ENCODE results near the gene CD47.

Gene CD47

GRCh38 chr3:108060331-108060730, 30.5 kb downstream of the CD47 start:
- H3K4me1 ChIP-seq (ENCODE audit: control insufficient read depth, insufficient read depth, low read length) = no peaks in the 10 kb centered on the region
- no peaks in the 10 kb centered on the region for H3K9me3 ChIP-seq (replicated peaks; ENCODE audit: low read length)
- no peak overlapping the region for H3K4me3 ChIP-seq (ENCODE audit: low read length)
- H3K9ac ChIP-seq (ENCODE audit: low read depth, low read length) = no peak overlapping the region
- peaks cover 27% of the 10 kb centered on the region for H3K36me3 ChIP-seq (ENCODE audit: insufficient read depth, low read length)
- no peaks in the 10 kb centered on the region for H3K27me3 ChIP-seq (ENCODE audit: control insufficient read depth, insufficient read depth, low read length)
- H3K4me2 ChIP-seq (ENCODE audit: low read length) = no peak overlapping the region

- Histone ChIP-seq H3K4me2 (ENCODE audit: low read length) (no peak overlapping the region), H3K36me3 (ENCODE audit: insufficient read depth, low read length) (peaks cover 27% of the 10 kb centered on the region), H3K27me3 (ENCODE audit: control insufficient read depth, insufficient read depth, low read length) (no peaks in the 10 kb centered on the region), H3K4me1 (ENCODE audit: control insufficient read depth, insufficient read depth, low read length) (no peaks in the 10 kb centered on the region), H3K9ac (ENCODE audit: low read depth, low read length) (no peak overlapping the region), H3K9me3 (replicated peaks; ENCODE audit: low read length) (no peaks in the 10 kb centered on the region), H3K4me3 (ENCODE audit: low read length) (no peak overlapping the region)
Observed at GRCh38 chr3:108055931-108056330, 34.9 kb downstream of the CD47 start.

GRCh38 chr3:108054935-108055334, 35.9 kb downstream of the CD47 start:
- no peaks in the 10 kb centered on the region for H3K9me3 ChIP-seq (replicated peaks; ENCODE audit: low read length)
- H3K4me2 ChIP-seq (ENCODE audit: low read length) = no peak overlapping the region
- no peak overlapping the region for H3K9ac ChIP-seq (ENCODE audit: low read depth, low read length)
- H3K4me1 ChIP-seq (ENCODE audit: control insufficient read depth, insufficient read depth, low read length) = no peaks in the 10 kb centered on the region
- no peaks in the 10 kb centered on the region for H3K27me3 ChIP-seq (ENCODE audit: control insufficient read depth, insufficient read depth, low read length)
- H3K36me3 ChIP-seq (ENCODE audit: insufficient read depth, low read length) = peaks cover 19% of the 10 kb centered on the region
- no peak overlapping the region for H3K4me3 ChIP-seq (ENCODE audit: low read length)

GRCh38 chr3:108053483-108053882, 37.3 kb downstream of the CD47 start:
- H3K4me3 ChIP-seq (ENCODE audit: low read length) = no peak overlapping the region
- H3K4me2 ChIP-seq (ENCODE audit: low read length) = no peak overlapping the region
- H3K4me1 ChIP-seq (ENCODE audit: control insufficient read depth, insufficient read depth, low read length) = no peaks in the 10 kb centered on the region
- H3K36me3 ChIP-seq (ENCODE audit: insufficient read depth, low read length) = peaks cover 12% of the 10 kb centered on the region
- no peak overlapping the region for H3K9ac ChIP-seq (ENCODE audit: low read depth, low read length)
- no peaks in the 10 kb centered on the region for H3K27me3 ChIP-seq (ENCODE audit: control insufficient read depth, insufficient read depth, low read length)
- no peaks in the 10 kb centered on the region for H3K9me3 ChIP-seq (replicated peaks; ENCODE audit: low read length)

- no peaks in the 10 kb centered on the region for H3K27me3 ChIP-seq (ENCODE audit: control insufficient read depth, insufficient read depth, low read length)
- no peaks in the 10 kb centered on the region for H3K4me1 ChIP-seq (ENCODE audit: control insufficient read depth, insufficient read depth, low read length)
- H3K36me3 ChIP-seq (ENCODE audit: insufficient read depth, low read length) = peaks cover 9% of the 10 kb centered on the region
- H3K9ac ChIP-seq (ENCODE audit: low read depth, low read length) = no peak overlapping the region
- no peak overlapping the region for H3K4me3 ChIP-seq (ENCODE audit: low read length)
- no peaks in the 10 kb centered on the region for H3K9me3 ChIP-seq (replicated peaks; ENCODE audit: low read length)
- H3K4me2 ChIP-seq (ENCODE audit: low read length) = no peak overlapping the region
Observed at GRCh38 chr3:108053067-108053466, 37.8 kb downstream of the CD47 start.

GRCh38 chr3:108051005-108051404, 39.8 kb downstream of the CD47 start:
- no peaks in the 10 kb centered on the region for H3K27me3 ChIP-seq (ENCODE audit: control insufficient read depth, insufficient read depth, low read length)
- no peaks in the 10 kb centered on the region for H3K4me1 ChIP-seq (ENCODE audit: control insufficient read depth, insufficient read depth, low read length)
- no peak overlapping the region for H3K9ac ChIP-seq (ENCODE audit: low read depth, low read length)
- peaks cover under 1% of the 10 kb centered on the region for H3K36me3 ChIP-seq (ENCODE audit: insufficient read depth, low read length)
- H3K9me3 ChIP-seq (replicated peaks; ENCODE audit: low read length) = no peaks in the 10 kb centered on the region
- H3K4me3 ChIP-seq (ENCODE audit: low read length) = no peak overlapping the region
- H3K4me2 ChIP-seq (ENCODE audit: low read length) = no peak overlapping the region

GRCh38 chr3:108047987-108048386, 42.8 kb downstream of the CD47 start:
- Histone ChIP-seq H3K4me2 (ENCODE audit: low read length) (no peak overlapping the region), H3K27me3 (ENCODE audit: control insufficient read depth, insufficient read depth, low read length) (no peaks in the 10 kb centered on the region), H3K9ac (ENCODE audit: low read depth, low read length) (no peak overlapping the region), H3K4me3 (ENCODE audit: low read length) (no peak overlapping the region), H3K36me3 (ENCODE audit: insufficient read depth, low read length) (peaks cover 3% of the 10 kb centered on the region), H3K4me1 (ENCODE audit: control insufficient read depth, insufficient read depth, low read length) (no peaks in the 10 kb centered on the region), H3K9me3 (replicated peaks; ENCODE audit: low read length) (no peaks in the 10 kb centered on the region)

GRCh38 chr3:108046247-108046646, 44.6 kb downstream of the CD47 start:
- Histone ChIP-seq H3K9ac (ENCODE audit: low read depth, low read length) (no peak overlapping the region), H3K9me3 (replicated peaks; ENCODE audit: low read length) (no peaks in the 10 kb centered on the region), H3K4me2 (ENCODE audit: low read length) (no peak overlapping the region), H3K27me3 (ENCODE audit: control insufficient read depth, insufficient read depth, low read length) (no peaks in the 10 kb centered on the region), H3K36me3 (ENCODE audit: insufficient read depth, low read length) (peaks cover 7% of the 10 kb centered on the region), H3K4me3 (ENCODE audit: low read length) (no peak overlapping the region), H3K4me1 (ENCODE audit: control insufficient read depth, insufficient read depth, low read length) (no peaks in the 10 kb centered on the region)

GRCh38 chr3:108044699-108045098, 46.1 kb downstream of the CD47 start:
- Histone ChIP-seq H3K4me3 (ENCODE audit: low read length) (no peak overlapping the region), H3K4me1 (ENCODE audit: control insufficient read depth, insufficient read depth, low read length) (no peaks in the 10 kb centered on the region), H3K9me3 (replicated peaks; ENCODE audit: low read length) (no peaks in the 10 kb centered on the region), H3K27me3 (ENCODE audit: control insufficient read depth, insufficient read depth, low read length) (no peaks in the 10 kb centered on the region), H3K9ac (ENCODE audit: low read depth, low read length) (no peak overlapping the region), H3K4me2 (ENCODE audit: low read length) (no peak overlapping the region), H3K36me3 (ENCODE audit: insufficient read depth, low read length) (peaks cover 7% of the 10 kb centered on the region)

GRCh38 chr3:108042300-108042699, 48.5 kb downstream of the CD47 start:
- Histone ChIP-seq H3K27me3 (ENCODE audit: control insufficient read depth, insufficient read depth, low read length) (no peaks in the 10 kb centered on the region), H3K9ac (ENCODE audit: low read depth, low read length) (no peak overlapping the region), H3K9me3 (replicated peaks; ENCODE audit: low read length) (no peaks in the 10 kb centered on the region), H3K36me3 (ENCODE audit: insufficient read depth, low read length) (peaks cover 10% of the 10 kb centered on the region), H3K4me1 (ENCODE audit: control insufficient read depth, insufficient read depth, low read length) (no peaks in the 10 kb centered on the region), H3K4me3 (ENCODE audit: low read length) (no peak overlapping the region), H3K4me2 (ENCODE audit: low read length) (no peak overlapping the region)

GRCh38 chr3:108041253-108041652, 49.6 kb downstream of the CD47 start:
- H3K4me3 ChIP-seq (ENCODE audit: low read length) = no peak overlapping the region
- H3K4me2 ChIP-seq (ENCODE audit: low read length) = no peak overlapping the region
- H3K27me3 ChIP-seq (ENCODE audit: control insufficient read depth, insufficient read depth, low read length) = no peaks in the 10 kb centered on the region
- no peak overlapping the region for H3K9ac ChIP-seq (ENCODE audit: low read depth, low read length)
- no peaks in the 10 kb centered on the region for H3K9me3 ChIP-seq (replicated peaks; ENCODE audit: low read length)
- peaks cover 10% of the 10 kb centered on the region for H3K36me3 ChIP-seq (ENCODE audit: insufficient read depth, low read length)
- no peaks in the 10 kb centered on the region for H3K4me1 ChIP-seq (ENCODE audit: control insufficient read depth, insufficient read depth, low read length)

GRCh38 chr3:108037770-108038169, 53.1 kb downstream of the CD47 start:
- Histone ChIP-seq H3K4me3 (ENCODE audit: low read length) (no peak overlapping the region), H3K4me1 (ENCODE audit: control insufficient read depth, insufficient read depth, low read length) (no peaks in the 10 kb centered on the region), H3K4me2 (ENCODE audit: low read length) (no peak overlapping the region), H3K9me3 (replicated peaks; ENCODE audit: low read length) (no peaks in the 10 kb centered on the region), H3K27me3 (ENCODE audit: control insufficient read depth, insufficient read depth, low read length) (no peaks in the 10 kb centered on the region), H3K9ac (ENCODE audit: low read depth, low read length) (no peak overlapping the region), H3K36me3 (ENCODE audit: insufficient read depth, low read length) (peaks cover 7% of the 10 kb centered on the region)
